Inferior parietal cortex (tissue), 1 donor: Measurements from ENCODE around the gene REC8.

ENCODE experiments used
- DNase-seq: peaks from one replicate; pipeline ENCODE4 v3.0.0-alpha.2; 2016; ENCODE audit errors: extremely low spot score

REC8 gene

DNA sequence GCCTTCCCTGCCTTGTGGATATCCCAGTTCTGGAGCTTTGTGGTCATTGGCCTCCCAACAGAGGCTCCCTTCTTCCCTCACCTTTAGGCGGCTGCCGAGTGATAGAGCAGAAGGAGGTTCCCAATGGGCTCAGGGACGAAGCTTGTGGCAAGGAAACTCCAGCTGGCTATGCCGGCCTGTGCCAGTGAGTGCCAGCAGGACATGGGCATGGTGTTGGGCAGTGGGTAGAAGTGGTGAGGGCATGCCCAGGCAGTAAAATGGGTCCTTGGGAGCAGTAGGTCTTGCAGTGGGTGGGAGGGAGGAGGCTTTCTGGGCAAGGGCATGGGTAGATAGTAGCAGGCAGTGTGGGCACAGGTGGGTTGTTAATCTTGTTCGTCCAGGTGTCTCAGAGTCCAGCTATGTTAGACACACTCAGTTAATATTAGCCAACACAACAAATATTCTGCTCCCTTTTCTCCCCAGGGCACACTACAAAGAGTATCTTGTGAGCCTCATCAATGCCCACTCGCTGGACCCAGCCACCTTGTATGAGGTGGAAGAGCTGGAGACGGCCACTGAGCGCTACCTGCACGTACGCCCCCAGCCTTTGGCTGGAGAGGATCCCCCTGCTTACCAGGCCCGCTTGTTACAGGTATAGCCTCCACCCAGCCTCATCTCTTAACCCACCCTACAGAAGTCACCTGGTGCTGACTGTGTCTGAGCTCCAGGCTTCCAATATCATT lies 11.9 kb upstream of the REC8 start:
- DNase-seq: no peak

DNA sequence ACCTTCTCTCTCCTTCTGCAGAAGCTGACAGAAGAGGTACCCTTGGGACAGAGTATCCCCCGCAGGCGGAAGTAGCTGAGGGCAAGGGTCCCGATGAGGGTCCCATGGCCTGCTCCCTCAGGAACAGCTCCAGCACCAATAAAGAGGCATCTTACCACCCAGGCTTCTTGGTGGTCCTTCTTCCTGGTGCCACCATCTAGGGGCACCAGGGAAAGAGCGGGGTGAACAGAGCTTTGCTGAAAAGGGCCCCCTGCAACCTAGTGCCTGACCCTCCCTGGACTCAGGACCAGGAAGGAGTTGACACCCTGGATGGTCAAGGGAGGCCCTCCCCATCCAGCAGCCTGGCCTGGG lies 11.4 kb upstream of the REC8 start:
- no peak for DNase-seq

DNA sequence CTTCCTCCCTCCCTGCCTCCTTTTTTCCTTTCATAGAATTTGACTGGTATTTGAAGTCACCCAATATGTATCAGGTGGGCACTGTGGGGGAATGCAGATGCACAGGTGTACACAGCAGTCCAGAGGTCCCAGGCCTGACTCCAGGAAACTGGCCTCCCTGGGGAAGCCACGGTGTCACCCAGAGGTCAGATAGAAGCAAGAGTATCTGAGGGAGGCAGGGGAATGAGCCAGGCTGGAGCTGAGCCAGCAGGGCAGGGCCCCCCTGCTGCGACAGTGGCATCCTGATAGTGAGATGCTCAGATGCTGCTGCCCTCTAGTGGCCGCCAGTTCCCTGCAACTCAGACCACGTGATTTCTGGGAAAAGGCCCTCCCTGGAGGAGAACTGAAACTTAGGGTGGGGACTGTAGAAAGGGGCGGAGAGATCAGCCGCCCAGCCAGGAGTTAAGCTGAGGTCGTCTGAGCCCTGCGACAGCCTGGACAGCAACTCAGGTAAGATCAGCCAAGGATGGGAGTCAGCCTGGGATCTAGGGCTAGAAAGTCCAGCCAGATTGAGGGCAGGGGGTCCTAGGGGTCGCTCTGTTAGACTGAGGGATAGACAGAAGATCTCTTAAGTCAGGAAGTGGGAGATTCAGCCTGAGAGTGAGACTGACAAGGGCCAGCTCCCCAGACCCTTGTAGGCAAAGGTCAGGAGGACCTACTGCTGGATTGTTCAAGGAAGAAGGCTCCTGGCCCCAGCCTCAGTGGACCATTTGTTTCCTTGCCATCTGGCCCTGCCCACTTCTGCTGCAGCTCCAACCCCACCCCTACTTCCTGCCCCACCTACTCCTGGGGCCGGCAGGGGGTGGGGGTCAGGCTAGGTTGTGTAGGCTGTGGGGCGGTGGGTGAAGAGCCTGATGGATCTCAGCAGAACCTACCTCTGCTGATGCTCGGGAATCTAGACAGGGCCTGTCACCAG lies 10.8 kb upstream of the REC8 start, which contains the start of gene IRF9:
TSS of gene IRF9 (plus strand) at position 416 of the 955 bp plus-strand sequence. CDS start 880 bp downstream, outside the sequence.
- DNase-seq: peak; percentile 97

DNA sequence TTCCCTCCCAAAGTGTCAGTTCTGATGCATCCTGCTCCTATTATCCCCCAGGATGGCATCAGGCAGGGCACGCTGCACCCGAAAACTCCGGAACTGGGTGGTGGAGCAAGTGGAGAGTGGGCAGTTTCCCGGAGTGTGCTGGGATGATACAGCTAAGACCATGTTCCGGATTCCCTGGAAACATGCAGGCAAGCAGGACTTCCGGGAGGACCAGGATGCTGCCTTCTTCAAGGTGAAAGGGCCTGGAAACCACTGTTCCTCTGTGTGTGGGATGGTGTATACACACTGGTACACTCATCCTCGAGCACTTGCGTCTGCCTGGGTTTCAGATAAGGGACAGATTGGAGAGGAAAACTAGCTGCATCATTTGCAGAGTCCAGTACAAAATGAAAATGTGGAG lies 9.8 kb upstream of the REC8 start:
- no peak for DNase-seq

DNA sequence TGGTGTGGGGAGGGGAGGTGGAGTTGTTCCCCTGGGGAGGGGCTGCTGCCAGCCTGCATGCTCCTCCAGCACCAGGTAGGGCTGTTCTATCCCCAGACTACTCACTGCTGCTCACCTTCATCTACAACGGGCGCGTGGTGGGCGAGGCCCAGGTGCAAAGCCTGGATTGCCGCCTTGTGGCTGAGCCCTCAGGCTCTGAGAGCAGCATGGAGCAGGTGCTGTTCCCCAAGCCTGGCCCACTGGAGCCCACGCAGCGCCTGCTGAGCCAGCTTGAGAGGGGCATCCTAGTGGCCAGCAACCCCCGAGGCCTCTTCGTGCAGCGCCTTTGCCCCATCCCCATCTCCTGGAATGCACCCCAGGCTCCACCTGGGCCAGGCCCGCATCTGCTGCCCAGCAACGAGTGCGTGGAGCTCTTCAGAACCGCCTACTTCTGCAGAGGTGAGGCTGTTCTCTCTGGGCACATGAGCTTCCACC lies 7.3 kb upstream of the REC8 start:
- no peak for DNase-seq

DNA sequence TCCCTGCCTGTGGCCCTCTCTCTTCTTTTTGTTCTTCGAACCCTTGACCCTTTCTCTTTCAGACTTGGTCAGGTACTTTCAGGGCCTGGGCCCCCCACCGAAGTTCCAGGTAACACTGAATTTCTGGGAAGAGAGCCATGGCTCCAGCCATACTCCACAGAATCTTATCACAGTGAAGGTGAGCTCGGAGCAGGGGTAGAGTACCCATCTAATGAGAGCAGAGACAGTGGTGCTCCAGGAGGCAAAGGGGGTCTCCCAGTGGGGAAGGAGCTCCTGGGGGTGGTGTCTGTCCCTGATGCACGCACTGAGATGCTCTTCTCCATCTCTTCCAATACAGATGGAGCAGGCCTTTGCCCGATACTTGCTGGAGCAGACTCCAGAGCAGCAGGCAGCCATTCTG lies 6.1 kb upstream of the REC8 start:
- DNase-seq: no peak

DNA sequence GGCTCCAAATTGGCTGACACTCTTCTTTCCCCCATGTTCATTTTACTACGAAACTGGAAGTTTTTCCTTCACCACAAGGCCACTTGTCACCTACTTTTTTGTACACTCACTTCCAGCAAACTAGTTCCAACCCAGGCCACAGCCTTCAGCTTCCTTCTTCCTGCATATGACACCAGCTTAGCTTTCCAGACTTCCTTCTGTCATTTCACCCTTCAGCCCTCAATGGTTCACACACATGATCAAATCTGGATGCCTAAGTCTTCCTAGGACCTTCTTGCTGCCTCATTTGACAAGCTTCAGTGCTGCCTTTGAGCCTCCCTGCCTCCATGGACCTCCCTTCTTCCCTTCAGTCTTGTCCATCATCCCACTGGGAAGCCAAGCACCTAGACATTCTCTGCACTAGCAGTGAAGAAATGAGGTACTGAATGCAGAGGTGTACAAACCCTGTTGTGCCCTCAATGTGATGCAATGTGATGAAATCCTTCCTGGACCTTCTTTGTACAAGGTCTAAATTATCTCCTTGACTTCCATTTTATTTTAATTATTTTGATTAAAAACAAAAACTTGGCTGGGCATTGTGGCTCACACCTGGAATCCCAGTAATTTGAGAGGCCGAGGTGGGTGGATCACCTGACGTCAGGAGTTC lies 4.3 kb upstream of the REC8 start:
- no peak for DNase-seq

DNA sequence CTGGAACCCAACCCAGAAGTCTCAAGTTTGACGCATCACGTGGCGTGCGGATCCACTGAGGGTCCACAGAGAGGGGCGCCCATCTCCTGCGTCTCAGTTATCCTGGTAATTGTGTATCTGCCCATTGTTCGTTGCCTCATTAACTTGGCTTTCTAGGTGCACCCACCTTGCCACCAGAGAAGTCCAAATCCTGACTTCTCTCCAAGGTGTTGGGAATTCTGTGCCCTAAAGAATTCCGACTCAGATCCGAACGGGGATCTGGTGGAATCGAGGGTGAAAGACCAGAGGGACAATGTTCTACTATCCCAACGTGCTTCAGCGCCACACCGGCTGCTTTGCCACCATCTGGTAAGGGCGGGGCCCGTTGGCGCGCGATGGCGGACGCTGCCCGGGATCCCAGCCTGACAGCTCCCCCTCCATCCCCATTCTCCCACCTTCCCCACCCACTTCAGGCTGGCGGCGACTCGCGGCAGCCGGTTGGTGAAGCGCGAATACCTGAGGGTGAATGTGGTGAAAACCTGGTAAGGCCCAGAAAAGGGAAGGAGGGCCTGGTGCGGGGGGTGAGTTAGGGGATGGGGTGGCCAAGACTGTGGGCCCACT lies 481 bp downstream of the REC8 start:
- no peak for DNase-seq

DNA sequence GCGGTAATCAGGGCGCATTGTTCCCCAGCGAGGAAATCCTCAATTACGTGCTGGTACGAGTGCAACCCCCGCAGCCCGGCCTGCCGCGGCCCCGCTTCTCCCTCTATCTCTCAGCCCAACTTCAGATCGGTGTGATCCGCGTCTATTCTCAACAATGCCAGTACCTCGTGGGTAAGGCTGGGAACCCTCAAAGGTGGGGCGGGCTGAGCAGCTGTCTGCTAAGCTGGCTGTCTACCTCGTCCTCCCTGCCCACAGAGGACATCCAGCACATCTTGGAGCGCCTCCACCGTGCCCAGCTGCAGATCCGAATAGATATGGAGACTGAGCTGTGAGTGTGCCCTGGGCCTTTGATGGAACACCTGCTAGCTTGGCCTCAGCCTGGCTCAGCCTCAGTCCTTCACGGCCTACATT lies 996 bp downstream of the REC8 start:
- DNase-seq: no peak

DNA sequence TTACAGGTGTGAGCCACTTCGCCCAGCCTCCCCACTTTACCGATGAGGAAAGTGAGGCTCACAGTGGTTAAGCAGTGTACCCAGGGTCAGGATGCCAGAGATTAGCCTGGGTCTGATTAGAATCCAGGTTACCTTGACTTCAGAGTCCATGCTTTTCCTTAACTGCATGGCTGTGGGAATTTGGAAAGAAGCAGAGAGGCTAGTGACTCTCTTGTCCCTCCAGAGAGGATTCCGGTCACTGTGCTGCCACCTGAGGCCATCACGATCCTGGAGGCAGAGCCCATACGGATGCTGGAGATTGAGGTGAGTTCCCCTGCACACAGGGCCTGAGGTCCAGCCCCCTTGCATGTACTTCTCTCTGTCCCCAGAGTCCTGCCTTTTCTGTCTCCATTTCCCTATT lies 4.7 kb downstream of the REC8 start:
- no peak for DNase-seq

DNA sequence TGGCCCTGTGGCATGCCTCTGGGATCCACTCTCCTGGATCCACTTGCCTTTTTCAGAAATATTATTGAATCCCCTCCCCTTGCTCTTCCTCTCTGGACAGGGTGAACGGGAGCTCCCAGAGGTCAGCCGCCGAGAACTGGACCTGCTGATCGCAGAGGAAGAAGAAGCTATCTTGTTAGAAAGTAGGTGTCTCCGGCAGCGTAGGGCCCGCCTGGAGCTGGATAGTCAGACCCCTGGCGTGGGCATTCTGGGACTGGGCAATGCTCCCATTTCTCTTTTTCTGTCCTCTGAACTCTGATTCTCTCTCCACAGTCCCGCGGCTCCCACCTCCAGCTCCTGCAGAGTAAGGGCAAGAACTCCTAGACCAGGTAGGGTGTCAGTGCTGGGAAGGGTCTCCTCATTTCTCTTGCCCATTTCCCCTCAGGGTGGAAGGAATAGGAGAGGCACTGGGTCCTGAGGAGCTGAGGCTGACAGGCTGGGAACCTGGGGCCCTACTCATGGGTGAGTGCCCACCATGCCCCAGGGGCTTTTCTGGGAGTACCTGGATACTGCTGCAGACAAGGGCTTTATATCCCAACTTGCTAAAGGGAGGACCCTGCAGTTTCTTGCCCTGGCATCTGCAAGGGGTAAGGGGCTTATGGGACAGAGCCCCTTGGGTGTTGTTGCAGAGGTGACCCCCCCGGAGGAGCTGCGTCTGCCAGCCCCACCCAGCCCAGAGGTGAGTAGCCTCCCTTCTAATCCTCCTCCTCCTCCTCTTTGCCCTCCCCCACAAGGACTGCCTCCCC lies 5.4 kb downstream of the REC8 start:
- DNase-seq: no peak

DNA sequence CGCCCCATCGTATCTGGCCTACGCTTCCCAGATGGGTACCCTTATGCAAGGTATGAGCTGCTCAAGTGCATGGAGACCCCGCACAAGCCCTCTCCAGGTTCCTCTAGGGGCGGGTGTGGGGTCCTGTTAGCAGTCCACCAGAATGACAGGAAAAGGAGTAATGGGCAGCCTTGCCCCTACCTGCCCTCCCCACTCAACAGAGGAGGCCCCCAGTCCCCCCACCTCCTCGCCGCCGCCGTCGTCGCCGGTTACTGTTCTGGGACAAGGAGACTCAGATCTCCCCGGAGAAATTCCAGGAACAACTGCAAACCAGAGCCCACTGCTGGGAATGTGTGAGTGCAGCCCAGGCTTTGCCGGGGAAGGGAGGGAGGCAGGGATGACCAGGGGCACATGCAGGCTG lies 6.0 kb downstream of the REC8 start:
- DNase-seq: no peak

DNA sequence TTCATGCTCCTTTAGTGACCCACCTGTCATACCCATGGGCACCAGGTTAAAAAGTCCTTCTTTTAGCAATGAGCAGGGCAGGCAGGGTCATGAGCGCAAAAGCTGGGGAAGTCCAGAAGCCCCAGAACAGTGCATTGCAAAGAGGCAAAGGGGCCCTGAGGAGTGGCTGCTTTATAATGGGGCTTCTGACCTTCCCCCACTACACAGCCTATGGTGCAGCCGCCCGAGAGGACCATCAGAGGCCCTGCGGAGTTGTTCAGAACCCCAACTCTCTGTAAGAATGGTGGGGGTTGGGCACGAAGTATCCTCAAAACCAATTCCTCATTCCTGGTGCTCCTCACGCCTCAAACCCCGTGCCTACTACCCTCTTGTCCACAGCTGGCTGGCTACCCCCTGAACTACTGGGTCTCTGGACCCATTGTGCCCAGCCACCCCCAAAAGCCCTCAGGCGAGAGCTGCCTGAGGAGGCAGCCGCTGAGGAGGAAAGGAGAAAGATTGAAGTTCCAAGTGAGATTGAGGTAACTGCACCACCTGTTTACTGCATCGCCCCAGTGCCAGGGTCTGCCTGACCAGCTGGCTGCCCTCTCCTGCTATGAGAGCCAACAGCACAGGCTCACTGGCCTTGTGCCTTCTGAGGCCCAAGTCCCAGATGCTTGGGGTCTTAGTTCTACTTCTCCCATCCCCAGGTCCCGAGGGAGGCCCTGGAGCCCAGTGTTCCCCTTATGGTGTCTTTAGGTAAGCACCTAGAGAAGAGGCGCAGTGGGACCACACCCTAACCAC lies 6.7 kb downstream of the REC8 start:
- DNase-seq: no peak

DNA sequence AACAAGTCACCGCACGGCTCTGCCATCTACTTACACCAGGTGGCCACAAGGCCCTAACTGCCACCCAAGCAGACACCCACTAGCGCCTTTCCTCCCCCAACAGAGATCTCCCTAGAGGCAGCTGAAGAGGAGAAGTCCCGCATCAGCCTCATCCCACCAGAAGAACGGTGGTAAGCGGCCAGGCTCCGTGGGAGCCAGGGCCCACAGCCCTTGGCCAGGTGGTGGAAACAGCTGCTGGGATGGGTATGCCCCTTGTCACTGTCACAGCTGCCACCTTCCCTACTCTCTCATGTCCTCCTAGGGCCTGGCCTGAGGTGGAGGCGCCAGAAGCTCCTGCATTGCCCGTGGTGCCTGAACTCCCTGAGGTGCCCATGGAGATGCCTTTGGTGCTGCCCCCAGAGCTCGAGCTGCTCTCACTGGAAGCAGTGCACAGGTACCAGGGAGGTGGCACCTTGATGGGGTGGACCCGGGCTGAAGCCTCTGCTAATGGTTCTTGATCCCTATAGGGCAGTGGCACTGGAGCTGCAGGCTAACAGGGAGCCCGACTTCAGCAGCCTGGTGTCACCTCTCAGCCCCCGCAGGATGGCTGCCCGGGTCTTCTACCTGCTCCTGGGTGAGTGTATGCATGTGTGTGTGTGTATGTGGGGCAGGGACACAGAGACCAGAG lies 7.5 kb downstream of the REC8 start:
- no peak for DNase-seq

DNA sequence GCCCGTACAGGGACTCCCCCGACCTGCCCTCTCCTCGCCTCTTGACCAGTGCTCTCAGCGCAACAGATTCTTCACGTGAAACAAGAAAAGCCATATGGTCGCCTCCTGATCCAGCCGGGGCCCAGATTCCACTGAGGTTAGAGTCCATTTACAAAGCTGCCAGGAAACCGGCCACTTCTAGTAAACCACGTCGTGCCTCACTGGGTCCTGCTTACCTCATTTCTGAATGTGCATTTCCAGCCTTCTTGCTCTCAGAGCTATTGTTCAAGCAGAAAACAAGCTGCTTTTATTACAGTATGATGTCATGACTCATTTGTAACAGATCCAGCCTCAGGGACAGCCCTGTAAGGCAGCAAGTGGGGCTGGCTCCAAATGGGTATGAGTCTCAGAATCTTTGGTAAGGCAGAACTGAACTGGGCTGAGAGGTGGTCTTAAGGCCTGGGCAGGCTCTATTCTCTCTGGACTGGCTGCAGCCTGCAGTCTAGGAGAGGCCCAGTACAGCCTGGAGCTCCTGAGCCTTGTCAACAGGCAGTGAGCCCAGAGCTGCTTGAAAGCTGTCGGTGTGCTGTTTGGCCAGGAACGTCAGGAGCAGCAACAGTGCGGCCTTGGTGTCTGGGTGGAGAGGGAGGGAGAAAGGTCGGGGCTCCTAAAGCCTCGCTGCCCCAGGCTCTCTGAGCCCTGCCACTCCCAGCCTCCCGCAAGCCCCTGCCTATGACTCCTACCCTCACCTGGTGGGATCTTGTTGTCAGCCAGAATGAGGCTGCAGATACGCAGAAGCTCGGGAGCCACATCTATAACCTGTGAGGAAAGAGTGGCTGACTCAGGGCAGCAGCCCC lies 8.3 kb downstream of the REC8 start:
- DNase-seq: peak; percentile 63

DNA sequence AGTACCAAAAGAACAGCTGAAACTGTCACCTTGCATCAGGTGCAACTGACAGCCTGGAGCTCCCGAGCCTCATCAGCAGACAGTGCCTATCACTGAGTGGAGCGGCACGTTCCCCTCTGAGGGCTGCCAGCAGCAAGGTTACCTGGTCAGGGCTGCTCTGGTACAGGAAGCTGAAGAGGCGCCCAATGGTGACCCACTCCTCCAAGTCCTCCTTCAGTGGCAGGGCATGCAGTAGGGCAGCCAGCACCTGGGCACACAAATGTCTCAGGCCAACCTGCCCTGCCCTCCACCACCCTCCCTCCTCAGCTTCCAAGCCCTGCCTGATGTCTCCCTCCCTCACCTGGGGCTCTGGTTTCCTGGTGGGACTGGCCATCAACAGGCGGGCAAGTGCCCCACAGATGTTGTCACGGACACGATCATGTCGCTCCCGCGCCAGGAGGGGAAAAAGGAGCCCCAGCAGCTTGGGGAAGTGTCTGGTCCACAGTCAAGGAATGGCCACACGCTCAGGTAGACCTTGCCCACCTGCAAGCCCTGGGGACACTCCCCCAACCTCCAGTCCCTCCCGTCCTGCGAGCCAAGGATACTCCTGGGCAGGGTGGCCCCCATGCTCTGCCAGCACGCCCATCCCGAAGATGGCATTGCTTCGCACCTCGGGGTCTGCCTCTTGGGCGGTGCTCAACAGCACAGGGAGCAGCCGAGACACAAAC lies 9.6 kb downstream of the REC8 start:
- DNase-seq: no peak

DNA sequence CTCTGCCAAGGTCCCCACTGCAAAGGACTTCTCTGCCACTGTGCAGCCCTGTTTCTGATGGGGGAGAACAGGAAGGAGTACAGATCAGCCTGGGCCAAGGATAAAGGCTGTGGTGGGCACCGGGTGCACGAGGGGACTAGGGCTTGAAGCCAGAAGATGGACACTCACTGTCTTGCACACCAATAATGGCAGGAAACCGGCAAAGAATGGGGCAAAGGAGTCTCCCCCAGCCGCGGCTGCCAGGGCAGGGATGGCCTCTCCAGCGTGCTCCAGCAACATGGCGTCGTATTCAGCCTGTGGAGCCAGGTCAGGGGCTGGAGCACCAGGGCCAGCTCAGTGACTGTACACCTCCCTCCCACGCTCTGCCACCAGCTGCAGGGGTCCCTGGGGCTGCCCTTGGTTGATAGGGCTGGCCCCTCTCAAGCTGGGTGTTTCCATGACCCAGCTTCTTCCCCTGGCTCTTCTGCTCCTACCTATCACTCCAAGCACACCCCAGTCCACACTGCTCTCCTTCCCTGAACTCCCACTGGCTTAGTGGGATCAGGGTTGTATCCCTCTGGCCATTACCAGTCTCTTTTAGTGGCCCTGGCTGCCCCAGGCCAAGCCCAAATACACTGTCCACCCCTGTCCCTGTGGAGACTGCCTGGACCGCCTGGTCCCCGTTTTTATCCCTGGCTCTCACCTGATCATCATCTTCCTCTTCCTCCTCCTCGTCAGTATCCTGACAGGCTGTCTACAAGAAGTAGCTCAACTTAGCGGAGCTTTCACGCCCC lies 10.4 kb downstream of the REC8 start:
- no peak for DNase-seq
